ENCODE results near the gene GARIN5B. TPM values are rescaled to one million over a fixed set of nuclear protein-coding genes. Genes with fewer than 3 reads are reported as not detected.

GARIN5B gene
- total and polyA plus RNA-seq, 2 experiments from 2014 or later, result not detected

DNA sequence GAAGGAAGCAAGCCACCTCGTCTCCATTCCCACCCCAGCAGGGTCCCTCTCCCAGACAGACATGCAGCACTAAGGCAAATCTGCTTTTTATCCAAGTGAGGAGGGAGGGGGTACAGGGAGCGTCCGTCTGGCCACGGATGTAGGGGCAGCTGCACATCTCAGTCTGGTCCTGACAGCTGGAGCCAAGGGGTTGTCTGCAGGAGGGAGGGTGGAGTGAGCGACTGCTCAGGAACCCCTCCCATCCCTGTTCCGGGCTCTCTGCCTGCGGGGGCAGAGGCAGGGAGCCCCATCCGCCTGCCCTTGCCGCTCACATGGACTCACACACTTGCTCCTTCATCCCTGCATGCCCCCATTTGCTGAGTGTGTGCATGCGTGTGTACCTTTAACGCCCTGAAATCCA lies 16.1 kb upstream of the GARIN5B start:
- Mint-ChIP-seq H3K4me3 (no peak overlapping the region), H3K36me3 (ENCODE audit: low read depth) (peaks cover 3% of the 10 kb centered on the region; the same call in 1 of the 3 replicates), H3K27me3 (ENCODE audit: insufficient read depth, low read depth, poor library complexity) (peaks cover 37% of the 10 kb centered on the region), H3K4me1 (peaks cover 40% of the 10 kb centered on the region), H3K9me3 (peaks cover 5% of the 10 kb centered on the region; the same call in 2 of the 3 replicates), H3K27ac (no peak overlapping the region)
- Histone ChIP-seq H4K20me1 (replicated peaks; ENCODE audit: insufficient read depth) (peaks cover 6% of the 10 kb centered on the region), H3K4me1 (ENCODE audit: insufficient read depth) (peaks cover 44% of the 10 kb centered on the region), H2AFZ (no peak overlapping the region), H3K79me2 (replicated peaks; ENCODE audit: insufficient read depth) (0 out of 2 replicates have a peak, but pooled peaks cover 5% of the 10 kb centered on the region), H3K9me2 (ENCODE audit: insufficient read depth) (no peaks in the 10 kb centered on the region), H3K27me3 (ENCODE audit: insufficient read depth) (peaks cover 43% of the 10 kb centered on the region), H3K4me3 (no peak overlapping the region), H3K27ac (ENCODE audit: low read depth) (no peak overlapping the region), H3K4me2 (no peak overlapping the region), H3K36me3 (ENCODE audit: insufficient read depth) (no peaks in the 10 kb centered on the region), H3F3A (replicated peaks; ENCODE audit: low read depth) (0 out of 2 replicates have a peak, but pooled peaks cover 11% of the 10 kb centered on the region)
- DNase-seq (ENCODE audit: low spot score) (no peak), ATAC-seq (no peak)
- TF ChIP-seq, protein P1, sequence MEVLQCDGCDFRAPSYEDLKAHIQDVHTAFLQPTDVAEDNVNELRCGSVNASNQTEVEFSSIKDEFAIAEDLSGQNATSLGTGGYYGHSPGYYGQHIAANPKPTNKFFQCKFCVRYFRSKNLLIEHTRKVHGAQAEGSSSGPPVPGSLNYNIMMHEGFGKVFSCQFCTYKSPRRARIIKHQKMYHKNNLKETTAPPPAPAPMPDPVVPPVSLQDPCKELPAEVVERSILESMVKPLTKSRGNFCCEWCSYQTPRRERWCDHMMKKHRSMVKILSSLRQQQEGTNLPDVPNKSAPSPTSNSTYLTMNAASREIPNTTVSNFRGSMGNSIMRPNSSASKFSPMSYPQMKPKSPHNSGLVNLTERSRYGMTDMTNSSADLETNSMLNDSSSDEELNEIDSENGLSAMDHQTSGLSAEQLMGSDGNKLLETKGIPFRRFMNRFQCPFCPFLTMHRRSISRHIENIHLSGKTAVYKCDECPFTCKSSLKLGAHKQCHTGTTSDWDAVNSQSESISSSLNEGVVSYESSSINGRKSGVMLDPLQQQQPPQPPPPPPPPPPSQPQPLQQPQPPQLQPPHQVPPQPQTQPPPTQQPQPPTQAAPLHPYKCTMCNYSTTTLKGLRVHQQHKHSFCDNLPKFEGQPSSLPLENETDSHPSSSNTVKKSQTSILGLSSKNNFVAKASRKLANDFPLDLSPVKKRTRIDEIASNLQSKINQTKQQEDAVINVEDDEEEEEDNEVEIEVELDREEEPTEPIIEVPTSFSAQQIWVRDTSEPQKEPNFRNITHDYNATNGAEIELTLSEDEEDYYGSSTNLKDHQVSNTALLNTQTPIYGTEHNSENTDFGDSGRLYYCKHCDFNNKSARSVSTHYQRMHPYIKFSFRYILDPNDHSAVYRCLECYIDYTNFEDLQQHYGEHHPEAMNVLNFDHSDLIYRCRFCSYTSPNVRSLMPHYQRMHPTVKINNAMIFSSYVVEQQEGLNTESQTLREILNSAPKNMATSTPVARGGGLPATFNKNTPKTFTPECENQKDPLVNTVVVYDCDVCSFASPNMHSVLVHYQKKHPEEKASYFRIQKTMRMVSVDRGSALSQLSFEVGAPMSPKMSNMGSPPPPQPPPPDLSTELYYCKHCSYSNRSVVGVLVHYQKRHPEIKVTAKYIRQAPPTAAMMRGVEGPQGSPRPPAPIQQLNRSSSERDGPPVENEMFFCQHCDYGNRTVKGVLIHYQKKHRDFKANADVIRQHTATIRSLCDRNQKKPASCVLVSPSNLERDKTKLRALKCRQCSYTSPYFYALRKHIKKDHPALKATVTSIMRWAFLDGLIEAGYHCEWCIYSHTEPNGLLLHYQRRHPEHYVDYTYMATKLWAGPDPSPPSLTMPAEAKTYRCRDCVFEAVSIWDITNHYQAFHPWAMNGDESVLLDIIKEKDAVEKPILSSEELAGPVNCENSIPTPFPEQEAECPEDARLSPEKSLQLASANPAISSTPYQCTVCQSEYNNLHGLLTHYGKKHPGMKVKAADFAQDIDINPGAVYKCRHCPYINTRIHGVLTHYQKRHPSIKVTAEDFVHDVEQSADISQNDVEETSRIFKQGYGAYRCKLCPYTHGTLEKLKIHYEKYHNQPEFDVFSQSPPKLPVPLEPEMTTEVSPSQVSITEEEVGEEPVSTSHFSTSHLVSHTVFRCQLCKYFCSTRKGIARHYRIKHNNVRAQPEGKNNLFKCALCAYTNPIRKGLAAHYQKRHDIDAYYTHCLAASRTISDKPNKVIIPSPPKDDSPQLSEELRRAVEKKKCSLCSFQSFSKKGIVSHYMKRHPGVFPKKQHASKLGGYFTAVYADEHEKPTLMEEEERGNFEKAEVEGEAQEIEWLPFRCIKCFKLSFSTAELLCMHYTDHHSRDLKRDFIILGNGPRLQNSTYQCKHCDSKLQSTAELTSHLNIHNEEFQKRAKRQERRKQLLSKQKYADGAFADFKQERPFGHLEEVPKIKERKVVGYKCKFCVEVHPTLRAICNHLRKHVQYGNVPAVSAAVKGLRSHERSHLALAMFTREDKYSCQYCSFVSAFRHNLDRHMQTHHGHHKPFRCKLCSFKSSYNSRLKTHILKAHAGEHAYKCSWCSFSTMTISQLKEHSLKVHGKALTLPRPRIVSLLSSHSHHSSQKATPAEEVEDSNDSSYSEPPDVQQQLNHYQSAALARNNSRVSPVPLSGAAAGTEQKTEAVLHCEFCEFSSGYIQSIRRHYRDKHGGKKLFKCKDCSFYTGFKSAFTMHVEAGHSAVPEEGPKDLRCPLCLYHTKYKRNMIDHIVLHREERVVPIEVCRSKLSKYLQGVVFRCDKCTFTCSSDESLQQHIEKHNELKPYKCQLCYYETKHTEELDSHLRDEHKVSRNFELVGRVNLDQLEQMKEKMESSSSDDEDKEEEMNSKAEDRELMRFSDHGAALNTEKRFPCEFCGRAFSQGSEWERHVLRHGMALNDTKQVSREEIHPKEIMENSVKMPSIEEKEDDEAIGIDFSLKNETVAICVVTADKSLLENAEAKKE (CRISPR knock-in tag; IDR thresholded peaks at IDR 0.05), result no peak
- TF ChIP-seq ZNF331 (CRISPR knock-in tag; IDR thresholded peaks at IDR 0.05; ENCODE audit: low read depth), result no peak
- TF ChIP-seq, protein P2, sequence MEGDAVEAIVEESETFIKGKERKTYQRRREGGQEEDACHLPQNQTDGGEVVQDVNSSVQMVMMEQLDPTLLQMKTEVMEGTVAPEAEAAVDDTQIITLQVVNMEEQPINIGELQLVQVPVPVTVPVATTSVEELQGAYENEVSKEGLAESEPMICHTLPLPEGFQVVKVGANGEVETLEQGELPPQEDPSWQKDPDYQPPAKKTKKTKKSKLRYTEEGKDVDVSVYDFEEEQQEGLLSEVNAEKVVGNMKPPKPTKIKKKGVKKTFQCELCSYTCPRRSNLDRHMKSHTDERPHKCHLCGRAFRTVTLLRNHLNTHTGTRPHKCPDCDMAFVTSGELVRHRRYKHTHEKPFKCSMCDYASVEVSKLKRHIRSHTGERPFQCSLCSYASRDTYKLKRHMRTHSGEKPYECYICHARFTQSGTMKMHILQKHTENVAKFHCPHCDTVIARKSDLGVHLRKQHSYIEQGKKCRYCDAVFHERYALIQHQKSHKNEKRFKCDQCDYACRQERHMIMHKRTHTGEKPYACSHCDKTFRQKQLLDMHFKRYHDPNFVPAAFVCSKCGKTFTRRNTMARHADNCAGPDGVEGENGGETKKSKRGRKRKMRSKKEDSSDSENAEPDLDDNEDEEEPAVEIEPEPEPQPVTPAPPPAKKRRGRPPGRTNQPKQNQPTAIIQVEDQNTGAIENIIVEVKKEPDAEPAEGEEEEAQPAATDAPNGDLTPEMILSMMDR (conservative IDR thresholded peaks at IDR 0.05; ENCODE audit: low read depth in 2 of 2), result no peak
- TF ChIP-seq CREB1 (CRISPR knock-in tag; IDR thresholded peaks at IDR 0.05; ENCODE audit: low read depth), result no peak
